Right lung (tissue), 5 donors: ENCODE measurements around the gene RSF1. TPM values are rescaled to one million over a fixed set of nuclear protein-coding genes. Genes with fewer than 3 reads are reported as not detected.

ENCODE experiments used
- DNase-seq, 2 donors: peaks; one replicate each; pipeline ENCODE4 v3.0.0-alpha.2; 2013
- polyA plus RNA-seq, 5 donors: library from polyadenylated mRNA; unstranded; fragments of 120-200 nt; gene quantifications; one replicate each; pipeline versions ENCODE4 v1.2.1 to v1.2.3, GENCODE V29; 2013; ENCODE audit warnings: inconsistent platforms in 1 of 5, low replicate concordance in 1 of 5; ENCODE audit not compliant: insufficient read length in 5 of 5, insufficient read depth in 1 of 5

The RSF1 gene
- polyA plus RNA-seq, 5 donors: 36.6 to 82.3 (median 79.3) TPM

DNA sequence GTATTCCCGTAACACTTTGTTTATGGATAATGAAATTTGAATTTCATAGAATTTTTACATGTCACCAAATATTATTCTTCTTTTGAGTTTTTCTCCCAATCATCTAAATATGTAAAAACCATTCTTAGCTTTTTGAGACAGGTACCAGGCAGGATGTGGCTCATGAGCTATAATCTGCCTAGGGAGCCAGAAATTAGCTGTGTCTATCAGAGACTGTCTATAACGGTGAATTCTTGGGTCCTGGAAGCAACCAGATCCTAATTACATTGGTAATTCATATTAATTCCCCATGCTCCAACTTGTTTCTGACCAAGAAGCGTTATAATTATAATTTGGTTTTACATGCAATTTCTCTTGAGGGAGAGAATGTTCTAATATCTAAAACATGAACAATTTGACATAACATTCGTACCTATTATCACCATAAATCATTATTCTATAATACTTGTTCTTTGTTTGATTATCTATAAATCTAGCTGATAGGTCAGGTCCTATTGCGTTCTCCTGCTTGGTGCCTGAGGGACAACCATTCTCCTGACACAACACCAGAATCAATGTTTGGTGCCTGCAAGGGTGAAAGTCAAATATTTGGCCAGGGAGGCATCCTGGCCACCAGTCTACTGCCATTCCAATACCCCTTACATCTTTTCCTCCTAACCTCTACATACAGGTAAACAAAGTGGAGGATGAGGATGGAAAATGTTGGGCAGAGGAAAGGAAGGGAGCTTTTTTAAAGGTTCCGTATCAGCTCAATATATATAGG lies 69.9 kb downstream of the RSF1 start:
- DNase-seq: no peak

GRCh38 chr11:77749232-77749631 lies 71.3 kb downstream of the RSF1 start:
- DNase-seq: no peak

- DNase-seq: no peak
These were observed 72.3 kb downstream of the RSF1 start for GRCh38 chr11:77748266-77748665.

DNA sequence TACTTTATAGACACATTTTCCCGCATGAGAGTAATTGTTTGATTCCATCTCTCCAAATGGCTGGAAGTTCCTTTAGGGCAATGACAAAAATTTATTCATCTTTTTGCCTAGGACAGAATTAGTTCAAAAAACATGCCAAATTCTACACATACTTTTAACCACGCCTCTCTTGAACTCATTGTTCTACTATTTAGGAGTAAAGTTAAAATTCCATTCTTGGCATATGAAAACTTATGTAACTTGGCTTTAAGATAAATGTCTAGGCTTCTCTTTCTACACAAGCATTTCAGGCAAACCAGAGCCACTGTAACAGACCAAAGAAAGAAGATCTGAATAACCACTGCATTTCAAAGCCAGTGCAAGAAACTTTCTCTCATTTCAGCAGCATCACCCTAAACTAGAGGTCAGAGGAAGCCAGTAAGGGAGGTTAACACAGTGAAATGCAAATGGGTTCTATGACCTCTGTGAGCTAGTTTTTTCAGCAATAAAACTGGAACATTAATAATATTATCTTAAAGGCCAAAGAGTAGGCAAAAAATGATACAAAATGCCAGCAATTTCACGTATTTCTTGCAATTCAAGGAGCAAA lies 73.0 kb downstream of the RSF1 start:
- no peak for DNase-seq

GRCh38 chr11:77736473-77736872 lies 84.0 kb downstream of the RSF1 start:
- no peak for DNase-seq

- DNase-seq: no peak
These were observed 85.6 kb downstream of the RSF1 start for GRCh38 chr11:77734890-77735289.

- DNase-seq: no peak
These were observed 88.4 kb downstream of the RSF1 start for GRCh38 chr11:77732143-77732542.

GRCh38 chr11:77730789-77731188 lies 89.7 kb downstream of the RSF1 start:
- DNase-seq: no peak

GRCh38 chr11:77729063-77729462 lies 91.5 kb downstream of the RSF1 start:
- no peak for DNase-seq

DNA sequence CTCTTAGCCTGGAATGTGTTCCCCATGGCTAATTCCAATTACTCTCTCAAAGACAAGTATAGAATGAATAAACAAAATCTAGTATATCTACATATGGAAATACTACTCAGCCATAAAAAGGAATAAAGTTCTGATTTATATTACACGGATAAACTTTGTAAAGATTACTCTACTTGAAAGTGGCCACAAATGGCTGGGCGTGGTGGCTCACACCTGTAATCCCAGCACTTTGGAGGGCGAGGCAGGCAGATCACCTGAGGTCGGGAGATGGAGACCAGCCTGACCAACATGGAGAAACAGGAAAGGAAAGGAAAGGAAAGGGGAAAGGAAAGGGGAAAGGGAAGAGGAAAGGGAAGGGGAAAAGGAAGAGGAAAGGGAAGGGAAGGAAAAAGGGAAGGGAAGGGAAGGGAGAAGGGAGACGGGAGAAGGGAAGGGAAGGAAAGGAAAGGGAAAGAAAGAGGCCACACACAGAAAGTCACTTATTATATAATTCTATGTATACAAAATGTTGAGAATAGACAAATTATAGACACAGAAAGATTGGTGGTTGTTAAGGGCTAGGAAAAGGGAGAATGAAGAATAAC lies 92.2 kb downstream of the RSF1 start:
- no peak for DNase-seq

GRCh38 chr11:77726524-77726923 lies 94.0 kb downstream of the RSF1 start:
- DNase-seq: no peak

- DNase-seq: no peak
These were observed 95.1 kb downstream of the RSF1 start for GRCh38 chr11:77725433-77725832.

- DNase-seq: no peak
These were observed 95.9 kb downstream of the RSF1 start for GRCh38 chr11:77724636-77725035.

GRCh38 chr11:77723024-77723423 lies 97.5 kb downstream of the RSF1 start:
- DNase-seq: no peak

GRCh38 chr11:77710358-77710757 lies 110.2 kb downstream of the RSF1 start:
- DNase-seq: no peak

- no peak for DNase-seq
These were observed 114.5 kb downstream of the RSF1 start for GRCh38 chr11:77705876-77706579.

DNA sequence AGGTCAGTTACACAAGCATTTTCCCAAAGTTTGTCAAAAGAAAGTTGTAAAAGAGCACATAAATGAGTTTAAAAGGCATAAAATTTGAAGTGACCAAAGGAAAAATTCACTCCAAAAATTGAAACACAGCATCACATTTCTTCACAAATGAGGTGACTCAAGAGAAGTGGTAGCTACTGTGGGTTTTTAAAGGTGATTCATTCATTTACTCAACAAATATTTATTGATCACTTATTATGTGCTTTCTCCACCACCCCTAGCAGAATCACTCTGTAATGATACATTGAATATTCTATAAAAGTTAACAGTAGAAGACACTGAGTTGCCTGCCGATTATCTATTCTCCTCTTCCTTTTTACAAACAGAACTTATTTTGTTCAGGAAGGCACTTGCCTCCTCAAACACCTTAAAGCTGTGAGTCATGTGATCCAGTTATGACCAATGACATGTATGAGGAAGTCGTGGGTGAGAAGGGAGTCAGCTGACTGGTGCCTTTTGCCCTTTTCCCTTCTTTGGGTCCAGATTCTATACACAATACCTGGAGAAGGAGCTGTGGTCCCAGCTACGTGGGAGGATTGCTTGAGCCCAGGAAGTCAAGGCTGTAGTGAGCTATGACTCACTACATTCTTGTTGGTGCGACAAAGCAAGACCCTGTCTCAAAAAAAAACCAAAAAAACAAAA lies 115.2 kb downstream of the RSF1 start:
- no peak for DNase-seq

DNA sequence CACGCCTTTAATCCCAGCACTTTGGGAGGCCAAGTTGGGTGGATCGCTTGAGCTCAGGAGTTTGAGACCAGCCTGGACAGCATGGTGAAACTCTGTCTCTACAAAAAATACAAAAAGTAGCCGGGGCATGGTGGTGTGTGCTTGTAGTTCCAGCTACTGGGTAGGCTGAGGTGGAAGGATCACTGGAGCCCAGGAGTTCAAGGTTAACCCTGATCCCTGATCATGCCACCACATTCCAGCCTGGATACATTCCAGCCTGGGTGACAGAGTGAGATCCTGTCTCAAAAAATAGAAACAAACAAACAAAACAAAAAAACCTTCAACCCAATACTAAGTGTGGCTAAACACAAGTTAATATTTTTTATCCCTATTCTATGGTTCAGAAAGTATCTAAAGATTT lies 116.5 kb downstream of the RSF1 start:
- no peak for DNase-seq

- no peak for DNase-seq
These were observed 121.1 kb downstream of the RSF1 start for GRCh38 chr11:77699425-77699824.

GRCh38 chr11:77698896-77699295 lies 121.6 kb downstream of the RSF1 start:
- DNase-seq: no peak

GRCh38 chr11:77697865-77698264 lies 122.7 kb downstream of the RSF1 start:
- DNase-seq: no peak

- no peak for DNase-seq
These were observed 125.1 kb downstream of the RSF1 start for GRCh38 chr11:77695417-77695816.
